GM21360 (cell line): Measurements from ENCODE around the gene GBF1.
A peak's percentile ranks its signal among the peaks of the same experiment; 100 is the strongest.
"Not testable (repeated sequence)": the region's sequence is repeated elsewhere in the genome, so short reads cannot be mapped to it uniquely, and the experiment has no call there.

ENCODE experiments used
- ATAC-seq: cut with Tn5 transposase; IDR thresholded peaks from one replicate; pipeline ENCODE4 v1.9.1; 2021; ENCODE audit warnings: mild to moderate bottlenecking, moderate library complexity; ENCODE audit not compliant: unreplicated experiment

The GBF1 gene, protein sequence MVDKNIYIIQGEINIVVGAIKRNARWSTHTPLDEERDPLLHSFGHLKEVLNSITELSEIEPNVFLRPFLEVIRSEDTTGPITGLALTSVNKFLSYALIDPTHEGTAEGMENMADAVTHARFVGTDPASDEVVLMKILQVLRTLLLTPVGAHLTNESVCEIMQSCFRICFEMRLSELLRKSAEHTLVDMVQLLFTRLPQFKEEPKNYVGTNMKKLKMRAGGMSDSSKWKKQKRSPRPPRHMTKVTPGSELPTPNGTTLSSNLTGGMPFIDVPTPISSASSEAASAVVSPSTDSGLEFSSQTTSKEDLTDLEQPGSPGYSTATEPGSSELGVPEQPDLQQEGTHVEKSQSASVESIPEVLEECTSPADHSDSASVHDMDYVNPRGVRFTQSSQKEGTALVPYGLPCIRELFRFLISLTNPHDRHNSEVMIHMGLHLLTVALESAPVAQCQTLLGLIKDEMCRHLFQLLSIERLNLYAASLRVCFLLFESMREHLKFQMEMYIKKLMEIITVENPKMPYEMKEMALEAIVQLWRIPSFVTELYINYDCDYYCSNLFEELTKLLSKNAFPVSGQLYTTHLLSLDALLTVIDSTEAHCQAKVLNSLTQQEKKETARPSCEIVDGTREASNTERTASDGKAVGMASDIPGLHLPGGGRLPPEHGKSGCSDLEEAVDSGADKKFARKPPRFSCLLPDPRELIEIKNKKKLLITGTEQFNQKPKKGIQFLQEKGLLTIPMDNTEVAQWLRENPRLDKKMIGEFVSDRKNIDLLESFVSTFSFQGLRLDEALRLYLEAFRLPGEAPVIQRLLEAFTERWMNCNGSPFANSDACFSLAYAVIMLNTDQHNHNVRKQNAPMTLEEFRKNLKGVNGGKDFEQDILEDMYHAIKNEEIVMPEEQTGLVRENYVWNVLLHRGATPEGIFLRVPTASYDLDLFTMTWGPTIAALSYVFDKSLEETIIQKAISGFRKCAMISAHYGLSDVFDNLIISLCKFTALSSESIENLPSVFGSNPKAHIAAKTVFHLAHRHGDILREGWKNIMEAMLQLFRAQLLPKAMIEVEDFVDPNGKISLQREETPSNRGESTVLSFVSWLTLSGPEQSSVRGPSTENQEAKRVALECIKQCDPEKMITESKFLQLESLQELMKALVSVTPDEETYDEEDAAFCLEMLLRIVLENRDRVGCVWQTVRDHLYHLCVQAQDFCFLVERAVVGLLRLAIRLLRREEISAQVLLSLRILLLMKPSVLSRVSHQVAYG (N-terminal part only)

DNA sequence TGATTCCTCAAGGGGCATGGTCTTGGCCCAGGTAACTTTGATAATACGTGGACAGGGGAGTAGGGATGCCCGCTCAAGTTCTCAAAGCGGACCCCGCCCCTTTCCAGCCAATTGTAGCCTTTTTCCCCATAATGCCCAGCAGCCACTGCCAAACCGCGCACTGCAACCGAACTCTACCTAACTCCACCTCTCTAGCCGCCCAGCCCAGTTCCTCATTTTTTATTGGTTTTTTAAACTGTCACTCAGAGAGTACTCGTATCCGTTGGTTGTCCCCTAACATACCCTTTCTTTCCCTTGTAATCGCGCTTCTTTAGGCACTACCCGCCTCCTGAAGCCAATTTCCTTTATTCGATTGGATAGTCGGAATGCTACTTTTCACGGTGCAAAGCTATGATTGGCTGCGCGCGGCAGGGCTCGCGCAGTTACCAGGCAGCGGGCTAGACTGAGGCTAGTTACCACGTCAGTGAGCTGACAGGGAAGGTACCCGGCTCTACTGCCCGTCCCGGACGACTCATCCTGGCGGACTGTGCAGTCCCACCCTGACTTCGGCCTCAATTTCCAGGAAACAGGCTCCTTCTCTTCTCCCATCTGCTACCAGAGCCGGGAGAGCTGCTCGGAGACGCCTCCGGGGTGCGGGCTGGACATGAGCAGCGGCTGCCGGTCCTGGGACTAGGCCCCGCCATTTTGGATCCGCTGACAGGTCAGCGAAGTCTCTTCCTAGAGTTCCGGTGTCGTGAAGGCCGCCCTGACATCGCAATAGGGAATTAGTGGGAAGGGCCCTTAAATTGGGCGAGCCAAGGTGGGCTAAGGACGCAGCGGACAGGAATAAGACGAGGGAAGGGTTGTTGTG, at the start of gene GBF1:
Gene GBF1 (plus strand): TSS at position 451 of the 850 bp plus-strand sequence. CDS start 13,407 bp downstream, outside the sequence.
- ATAC-seq = peak; percentile 89

DNA sequence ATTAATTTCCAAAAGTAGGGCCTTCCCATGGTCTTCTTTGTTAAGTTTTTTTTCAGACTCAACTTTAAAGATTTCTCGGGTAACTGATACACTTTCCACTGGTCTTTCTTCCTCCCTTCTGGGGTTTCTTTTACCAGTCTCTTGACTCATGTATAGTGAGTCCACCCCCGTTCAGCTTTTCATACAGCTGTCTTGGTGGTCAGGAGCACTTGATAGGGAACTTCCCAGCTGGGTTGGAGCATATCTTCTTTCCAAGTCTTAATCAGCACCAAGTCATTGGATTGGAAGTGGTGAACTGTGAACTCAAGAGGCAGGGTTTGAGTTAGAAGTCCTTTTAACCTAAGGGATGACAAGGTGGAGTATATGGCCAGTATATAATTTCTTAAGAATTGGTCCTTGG, 48.4 kb upstream of the GBF1 start:
- ATAC-seq = no peak

DNA sequence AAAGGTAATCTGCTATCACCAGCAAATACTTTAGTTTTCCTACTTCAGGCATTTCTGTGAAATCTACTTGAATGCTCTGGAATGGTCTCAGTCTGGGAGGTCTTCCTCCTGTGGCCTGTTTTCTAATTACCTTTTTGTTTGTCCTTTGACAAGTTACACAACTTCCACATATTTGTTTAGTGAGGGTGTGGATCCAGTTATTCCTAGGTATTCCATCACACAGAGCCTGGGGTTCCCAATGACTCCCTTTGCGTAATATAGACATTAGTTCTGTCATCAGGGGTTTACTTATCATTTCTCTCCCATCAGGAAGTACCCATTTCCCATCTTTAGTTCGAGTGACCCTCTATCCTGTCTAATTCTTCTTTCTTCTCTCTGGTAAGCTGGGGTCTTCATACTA, 47.3 kb upstream of the GBF1 start:
- no peak for ATAC-seq

DNA sequence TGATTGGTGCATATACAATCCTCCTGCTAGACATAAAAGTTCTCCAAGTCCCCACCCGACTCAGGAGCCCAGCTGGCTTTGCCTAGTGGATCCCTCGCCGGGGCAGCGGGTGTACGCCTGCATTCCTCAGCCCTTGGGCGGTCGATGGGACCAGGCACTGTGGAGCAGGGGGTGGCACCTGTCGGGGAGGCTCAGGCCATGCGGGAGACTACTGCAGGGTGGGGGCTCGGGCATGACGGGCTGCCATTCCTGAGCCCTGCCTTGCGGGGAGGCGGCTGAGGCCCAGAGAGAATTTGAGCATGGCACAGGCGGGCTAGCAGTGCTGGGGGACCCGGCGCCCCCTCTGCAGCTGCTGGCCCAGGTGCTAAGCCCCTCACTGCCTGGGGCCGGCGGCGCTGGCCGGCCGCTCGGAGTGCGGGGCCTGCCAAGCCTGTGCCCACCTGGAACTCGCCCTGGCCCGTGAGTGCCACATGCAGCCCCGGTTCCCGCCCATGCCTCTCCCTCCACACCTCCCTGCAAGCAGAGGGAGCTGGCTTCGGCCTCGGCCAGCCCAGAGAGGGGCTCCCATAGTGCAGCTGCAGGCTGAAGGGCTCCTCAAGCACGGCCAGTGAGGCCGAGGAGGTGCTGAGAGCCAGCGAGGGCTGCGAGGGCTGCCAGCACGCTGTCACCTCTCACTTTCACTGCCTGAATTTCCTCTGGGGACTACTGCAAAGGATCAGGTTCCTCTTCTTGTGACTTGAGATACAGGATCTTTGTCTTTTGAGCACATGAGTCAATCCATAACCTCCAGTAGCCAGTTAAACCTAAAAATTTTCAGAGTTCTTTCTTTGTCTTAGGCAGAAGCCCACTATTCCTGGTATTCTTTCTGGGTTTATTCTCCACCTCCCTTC, 44.3 kb upstream of the GBF1 start:
- no peak for ATAC-seq

DNA sequence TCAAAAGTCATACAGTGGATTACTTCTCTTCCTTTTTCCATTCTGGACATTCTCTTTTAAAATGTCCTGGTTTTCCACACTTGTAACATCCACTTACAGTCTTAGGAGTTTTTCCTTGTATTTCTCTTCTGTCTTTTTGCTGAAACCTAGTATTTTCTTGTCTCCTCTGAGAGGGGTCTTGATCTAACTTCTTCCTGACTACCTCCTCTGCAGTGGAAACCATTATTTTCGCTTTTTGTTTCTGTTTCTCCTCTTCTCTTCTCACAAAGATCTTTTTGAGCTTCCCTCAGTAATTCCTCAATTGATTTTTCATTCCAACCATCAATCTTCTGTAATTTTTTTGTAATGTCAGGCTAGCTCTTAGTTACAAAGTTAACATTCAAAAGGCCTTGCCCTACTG, 42.9 kb upstream of the GBF1 start:
- no peak for ATAC-seq

DNA sequence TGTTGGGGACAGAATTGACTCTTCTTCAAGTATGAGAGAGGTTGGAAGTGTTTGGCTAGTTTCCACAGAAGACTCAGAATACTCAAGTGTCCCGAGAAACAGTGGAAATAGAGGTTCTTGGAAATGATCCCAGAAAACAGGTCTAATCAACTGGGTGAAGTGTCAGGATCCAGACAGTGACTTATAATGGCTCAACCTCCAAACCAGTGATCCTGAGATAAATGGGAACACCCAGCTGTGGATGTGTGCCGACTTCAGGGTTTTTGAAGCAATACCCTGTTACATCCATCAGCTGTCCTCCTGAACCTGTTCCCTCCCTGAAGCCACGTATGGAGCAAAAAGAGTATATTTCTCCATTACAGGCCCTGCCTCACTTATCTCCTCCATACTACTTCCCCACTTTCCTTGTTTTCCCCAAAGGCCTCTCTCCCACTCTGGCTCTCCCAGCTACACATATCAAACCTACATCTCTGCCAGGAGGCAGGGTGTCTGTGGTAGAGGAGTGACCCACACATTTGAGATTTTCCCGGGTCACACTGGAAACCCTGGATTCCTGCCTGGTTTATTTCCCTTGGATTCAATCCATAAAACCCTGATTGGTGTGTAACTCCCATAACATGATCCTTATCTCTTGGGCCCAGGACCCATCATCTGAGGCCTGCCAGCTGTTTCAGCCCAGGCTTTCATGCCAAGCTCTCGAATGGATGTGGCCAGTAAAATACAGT, 36.9 kb upstream of the GBF1 start:
- ATAC-seq = no peak

DNA sequence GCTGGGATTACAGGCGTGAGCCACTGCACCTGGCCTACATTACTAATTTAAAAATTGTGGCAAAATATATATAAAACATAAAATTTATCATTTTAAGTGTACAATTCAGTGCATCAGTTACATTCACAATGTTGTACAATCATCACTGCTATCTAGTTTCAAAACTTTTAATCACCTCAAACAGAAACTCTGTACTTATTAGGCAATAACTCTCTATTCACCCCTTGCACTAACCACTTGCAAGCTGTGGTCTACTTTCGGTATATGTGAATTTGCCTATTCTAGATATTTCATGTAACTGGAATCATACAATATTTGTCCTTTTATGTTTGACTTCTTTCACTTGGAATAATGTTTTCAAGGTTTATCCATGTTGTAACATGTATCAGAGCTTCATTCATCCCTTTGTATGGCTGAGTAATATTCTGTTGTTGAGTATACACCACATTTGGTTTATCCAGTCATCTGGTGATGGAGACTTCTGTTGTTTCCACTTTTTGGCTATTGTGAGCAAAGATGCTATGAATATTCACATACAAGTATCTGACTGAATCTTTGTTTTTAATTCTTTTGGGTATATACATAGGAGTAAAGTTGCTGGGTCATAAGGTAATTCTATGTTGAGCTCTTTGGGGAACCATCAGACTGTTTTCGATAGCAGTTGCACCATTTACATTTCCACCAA, 33.6 kb upstream of the GBF1 start:
- no peak for ATAC-seq

DNA sequence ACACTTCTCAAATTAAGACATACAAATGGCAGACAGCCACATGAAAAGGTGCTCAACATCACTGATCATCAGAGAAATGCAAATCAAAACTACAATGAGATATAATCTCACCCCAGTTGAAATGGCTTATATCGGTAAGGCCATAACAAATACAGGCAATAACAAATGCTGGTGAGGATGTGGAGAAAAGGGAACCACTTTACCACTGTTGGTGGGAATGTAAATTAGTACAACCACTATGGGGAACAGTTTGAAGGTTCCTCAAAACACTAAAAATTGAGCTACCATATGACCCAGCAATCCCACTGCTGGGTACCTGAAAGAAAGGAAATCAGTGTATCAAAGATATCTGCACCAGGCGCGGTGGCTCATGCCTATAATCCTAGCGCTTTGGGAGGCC, 31.7 kb upstream of the GBF1 start:
- not testable (repeated sequence) for ATAC-seq

DNA sequence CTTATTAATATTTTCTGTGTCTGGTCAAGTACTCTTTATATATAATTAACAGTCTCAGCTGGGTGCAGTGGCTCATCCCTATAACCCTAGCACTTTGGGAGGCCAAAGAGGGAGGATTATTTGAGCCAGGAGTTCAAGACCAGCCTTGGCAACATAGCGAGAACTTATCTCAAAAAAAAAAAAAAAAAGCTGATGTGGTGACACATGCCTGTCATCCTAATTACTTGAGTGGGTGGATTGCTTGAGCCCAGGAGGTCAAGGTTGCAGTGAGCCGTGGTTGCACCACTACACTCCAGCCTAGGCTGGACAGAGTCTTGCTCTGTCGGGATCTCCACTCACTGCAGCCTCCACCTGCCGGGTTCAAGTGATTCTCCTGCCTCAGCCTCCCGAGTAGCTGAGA, 26.0 kb upstream of the GBF1 start:
- no peak for ATAC-seq

DNA sequence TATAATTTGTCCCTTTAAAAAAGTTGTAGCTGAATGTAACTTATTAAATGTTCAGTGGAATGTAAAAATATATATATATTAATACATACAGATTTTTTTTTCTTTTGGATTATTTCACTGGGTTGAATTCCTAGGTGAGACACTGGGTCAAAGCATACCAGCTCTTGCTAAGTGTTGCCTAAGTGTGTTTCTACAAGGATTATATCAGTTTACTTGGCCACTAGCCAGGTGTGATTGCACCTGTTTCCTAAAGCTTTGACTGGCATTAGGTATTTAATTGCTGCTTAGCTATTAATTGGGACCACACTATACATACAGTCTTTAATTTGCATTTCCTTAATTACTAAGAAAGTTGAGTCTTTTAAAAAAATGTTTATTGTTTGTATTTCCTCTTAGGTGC, 24.7 kb upstream of the GBF1 start:
- ATAC-seq = no peak

DNA sequence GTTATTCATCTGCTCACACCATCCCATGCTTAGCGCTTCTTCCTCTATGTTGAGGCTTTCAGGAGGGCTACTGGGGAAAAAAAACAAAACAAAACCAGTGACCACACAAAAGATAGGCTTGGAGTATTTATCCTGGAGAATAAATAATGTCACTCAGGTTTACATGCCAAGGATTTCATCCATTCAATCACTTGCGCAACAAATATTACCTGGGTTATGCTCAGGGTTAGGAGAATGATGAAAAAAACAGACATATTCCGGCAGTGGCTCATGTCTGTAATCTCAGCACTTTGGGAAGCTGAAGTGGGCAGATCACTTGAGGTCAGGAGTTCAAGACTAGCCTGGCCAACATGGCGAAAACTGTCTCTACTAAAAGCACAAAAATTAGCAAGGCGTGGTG, 22.5 kb upstream of the GBF1 start:
- ATAC-seq = no peak

DNA sequence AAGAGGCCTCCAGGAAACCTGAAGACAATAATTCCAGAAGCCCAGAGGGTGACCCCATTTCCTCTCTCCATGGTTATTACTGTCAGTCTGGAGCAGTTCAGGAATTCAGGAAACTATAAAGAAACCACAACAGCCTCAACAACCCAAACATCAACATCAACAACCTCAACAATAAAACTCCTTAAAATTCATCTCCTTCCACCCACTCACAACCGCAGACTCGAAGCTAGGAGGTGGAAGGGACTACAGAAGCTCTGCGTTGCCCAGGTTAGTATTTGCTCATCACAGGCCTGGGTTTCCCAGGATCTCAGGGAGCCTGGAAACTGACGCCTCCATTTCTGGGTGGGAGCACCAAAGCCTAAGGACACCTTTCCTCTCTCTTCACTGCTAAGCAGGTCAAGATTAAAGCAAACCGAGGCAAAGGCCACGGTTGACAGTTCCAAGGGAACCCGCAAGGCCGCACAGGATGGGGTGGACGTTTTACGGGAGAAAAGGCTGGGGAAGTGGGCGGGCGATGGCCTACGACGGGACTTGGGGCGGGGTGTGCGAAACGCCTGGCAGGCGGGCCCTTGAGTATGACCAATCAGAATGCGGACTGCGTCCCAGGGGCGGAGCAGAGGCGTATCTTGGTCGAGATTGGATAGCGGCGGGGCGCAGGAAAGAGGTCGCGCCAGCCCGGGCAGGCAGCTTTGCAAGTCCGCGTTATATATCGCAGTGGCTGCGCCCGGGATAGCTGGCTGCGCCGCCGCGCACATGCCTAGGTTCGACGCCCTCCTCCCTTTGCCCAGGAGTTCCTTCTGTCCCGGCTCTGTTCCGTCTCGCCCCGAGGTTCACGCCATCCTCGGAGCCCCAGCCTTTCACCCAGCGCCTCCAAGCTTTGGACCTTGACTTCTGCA, 19.4 kb upstream of the GBF1 start, which contains the start of gene ELOVL3:
Gene ELOVL3 (plus strand): TSS at position 654 of the 896 bp plus-strand sequence. CDS start 250 bp downstream, outside the sequence.
- peak; percentile 79 for ATAC-seq

DNA sequence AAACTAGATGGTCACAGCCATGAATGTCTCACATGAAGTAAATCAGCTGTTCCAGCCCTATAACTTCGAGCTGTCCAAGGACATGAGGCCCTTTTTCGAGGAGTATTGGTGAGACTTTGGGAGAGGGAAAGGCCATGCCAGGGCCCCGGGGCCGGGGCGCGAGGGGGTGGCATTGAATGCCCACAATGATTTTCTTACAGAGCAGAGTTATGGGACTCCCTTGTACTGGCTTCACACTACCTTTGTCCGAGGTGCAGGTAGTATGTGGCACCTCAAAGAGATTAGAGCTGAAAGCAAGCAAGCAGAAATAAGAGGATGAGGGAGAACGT, 18.8 kb upstream of the GBF1 start:
- no peak for ATAC-seq

DNA sequence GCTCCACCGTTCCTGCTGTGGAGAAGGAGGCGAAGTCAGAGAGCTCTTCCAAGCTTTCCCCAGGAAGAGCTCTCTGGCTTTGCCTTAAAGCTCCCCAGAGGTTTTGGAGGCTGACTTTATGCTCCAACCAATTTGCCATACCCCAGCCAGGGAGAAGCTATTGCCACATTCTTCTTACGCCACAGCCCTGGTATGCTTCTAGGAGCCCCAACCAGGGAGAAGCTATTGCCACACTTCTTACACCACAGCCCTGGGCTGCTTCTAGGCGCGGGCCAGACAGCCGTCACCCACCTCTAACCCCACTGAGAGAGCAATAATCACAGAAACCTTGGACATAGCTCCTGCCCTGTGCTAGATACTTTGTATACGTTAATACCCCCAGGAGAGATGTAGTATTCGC, 18.3 kb upstream of the GBF1 start:
- no peak for ATAC-seq

DNA sequence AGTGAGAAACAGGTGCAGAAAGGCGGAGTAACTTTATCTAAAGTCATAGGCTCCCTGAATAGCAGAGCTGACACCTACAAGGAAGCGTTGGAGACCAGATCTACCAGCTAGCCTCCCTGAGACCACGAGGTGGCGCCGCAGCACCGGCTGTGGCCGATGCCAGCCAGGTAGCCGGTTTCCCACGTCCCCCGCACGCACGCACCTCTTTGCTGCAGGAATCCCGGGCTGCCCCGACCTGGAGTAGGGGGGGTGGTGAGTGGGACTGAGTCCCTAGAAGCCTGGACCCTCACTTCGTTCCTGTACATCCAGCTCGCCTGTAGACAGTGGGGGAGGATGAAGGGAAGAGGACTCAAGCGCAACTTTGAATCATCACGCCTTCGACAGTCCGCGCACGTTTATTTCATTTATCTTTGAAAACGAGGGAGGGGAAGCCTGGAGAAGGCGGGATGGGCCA, 15.5 kb upstream of the GBF1 start:
- ATAC-seq = no peak

DNA sequence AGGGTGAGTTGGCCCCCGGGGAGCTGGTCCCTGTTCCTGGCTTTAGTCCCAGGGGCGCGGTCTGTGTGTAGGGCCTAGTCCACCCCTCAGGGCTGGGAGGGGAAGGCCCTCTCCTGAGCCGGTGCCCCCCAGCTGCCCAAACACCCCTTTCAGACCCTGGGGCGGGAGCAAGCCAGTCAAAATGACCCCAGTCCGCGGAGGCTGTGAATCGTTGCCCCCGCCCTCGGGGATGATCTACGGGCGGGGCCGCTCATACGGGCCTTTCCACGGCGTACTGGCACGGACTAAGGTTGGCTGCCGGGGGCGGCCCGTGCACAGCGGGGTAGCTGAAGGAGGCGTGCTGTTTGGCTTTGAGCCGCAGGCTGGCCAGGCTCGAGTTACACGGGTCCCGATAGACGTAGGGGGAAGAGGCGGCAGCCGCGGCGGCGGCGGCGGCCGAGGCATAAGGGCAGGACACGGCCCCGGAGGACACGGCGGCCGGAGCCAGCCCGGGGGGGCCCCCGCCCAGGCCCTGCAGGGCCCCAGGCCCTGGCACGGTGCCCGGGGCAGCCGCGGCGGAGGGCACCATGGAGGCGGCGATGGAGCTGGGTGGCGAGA, 15.0 kb upstream of the GBF1 start:
- no peak for ATAC-seq
